ENCODE measurements around the gene PASK.

PASK gene

GRCh38 chr2:241179899-241180298, 30.6 kb upstream of the PASK start:
- no peak for DNase-seq (ENCODE audit: low spot score)

GRCh38 chr2:241178961-241179360, 29.7 kb upstream of the PASK start:
- no peak for DNase-seq (ENCODE audit: low spot score)

GRCh38 chr2:241177526-241178334, 28.5 kb upstream of the PASK start:
- DNase-seq (ENCODE audit: low spot score), result no peak

GRCh38 chr2:241173557-241173956, 24.3 kb upstream of the PASK start:
- DNase-seq (ENCODE audit: low spot score), result no peak

GRCh38 chr2:241168366-241168765, 19.1 kb upstream of the PASK start:
- DNase-seq (ENCODE audit: low spot score), result no peak

- no peak for DNase-seq (ENCODE audit: low spot score)
Observed at GRCh38 chr2:241163601-241164118, 14.4 kb upstream of the PASK start.

- DNase-seq (ENCODE audit: low spot score), result no peak
Observed at GRCh38 chr2:241161646-241162281, 12.5 kb upstream of the PASK start.

- no peak for DNase-seq (ENCODE audit: low spot score)
Observed at GRCh38 chr2:241160318-241160717, 11.0 kb upstream of the PASK start.

- DNase-seq (ENCODE audit: low spot score), result no peak
Observed at GRCh38 chr2:241159116-241159515, 9.8 kb upstream of the PASK start.

- no peak for DNase-seq (ENCODE audit: low spot score)
Observed at GRCh38 chr2:241158546-241158900, 9.3 kb upstream of the PASK start.

- DNase-seq (ENCODE audit: low spot score), result no peak
Observed at GRCh38 chr2:241157841-241158545, 8.7 kb upstream of the PASK start.

GRCh38 chr2:241156971-241157441, 7.7 kb upstream of the PASK start:
- no peak for DNase-seq (ENCODE audit: low spot score)

GRCh38 chr2:241155936-241156335, 6.7 kb upstream of the PASK start:
- DNase-seq (ENCODE audit: low spot score), result no peak

GRCh38 chr2:241154915-241155314, 5.6 kb upstream of the PASK start:
- no peak for DNase-seq (ENCODE audit: low spot score)

GRCh38 chr2:241153616-241154015, 4.3 kb upstream of the PASK start:
- no peak for DNase-seq (ENCODE audit: low spot score)

- DNase-seq (ENCODE audit: low spot score), result no peak
Observed at GRCh38 chr2:241151934-241152660, 2.8 kb upstream of the PASK start.

- no peak for DNase-seq (ENCODE audit: low spot score)
Observed at GRCh38 chr2:241150660-241151530, 1.6 kb upstream of the PASK start.

- DNase-seq (ENCODE audit: low spot score), result peak; percentile 99
Observed at GRCh38 chr2:241149925-241150659, 820 bp upstream of the PASK start, which contains the start of gene PPP1R7. TSS of gene PPP1R7 (plus strand) at chr2:241150467. CDS start at chr2:241150496, 29 bp downstream.

- no peak for DNase-seq (ENCODE audit: low spot score)
Observed at GRCh38 chr2:241149675-241149924, 328 bp upstream of the PASK start.

GRCh38 chr2:241148239-241148638, 1.0 kb downstream of the PASK start:
- DNase-seq (ENCODE audit: low spot score), result no peak

- no peak for DNase-seq (ENCODE audit: low spot score)
Observed at GRCh38 chr2:241147336-241147735, 1.9 kb downstream of the PASK start.
